ENCODE results near the gene PCED1A.

The PCED1A gene

DNA sequence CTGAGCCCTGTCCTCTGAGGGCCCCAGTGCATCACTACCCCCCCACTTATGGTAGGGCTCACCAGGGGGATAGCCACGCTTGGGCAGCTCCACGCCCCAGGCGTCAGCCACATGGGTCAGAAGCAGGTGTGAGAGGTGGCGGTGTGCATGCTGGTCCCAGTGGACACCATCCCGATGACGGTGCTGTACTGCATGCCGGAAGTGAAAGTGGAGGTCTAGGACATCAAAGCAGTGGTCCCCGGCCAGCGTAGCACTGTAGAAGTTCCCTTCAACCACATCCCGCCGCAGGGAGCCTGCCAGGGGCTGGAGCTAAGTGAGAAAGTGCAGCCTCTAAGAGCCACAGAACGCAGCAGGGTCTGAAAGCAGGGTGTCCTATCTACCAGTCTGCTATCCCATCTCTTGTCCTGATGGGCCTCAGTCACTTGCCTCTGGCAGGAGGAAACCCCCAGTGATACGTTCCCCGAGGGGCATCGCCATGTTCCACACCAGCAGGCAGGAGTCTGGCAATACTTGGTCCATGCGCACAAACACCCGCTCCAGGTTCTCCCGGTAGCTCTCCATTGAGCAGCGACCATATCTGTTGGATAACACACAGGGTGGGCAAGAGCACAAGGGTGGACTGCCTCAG is 2.2 kb downstream of the PCED1A start:
- no peak overlapping the region for H3K4me3 ChIP-seq (ENCODE audit: low read depth, low read length)
- DNase-seq (ENCODE audit: low read depth) = no peak
- TF ChIP-seq, protein P1, sequence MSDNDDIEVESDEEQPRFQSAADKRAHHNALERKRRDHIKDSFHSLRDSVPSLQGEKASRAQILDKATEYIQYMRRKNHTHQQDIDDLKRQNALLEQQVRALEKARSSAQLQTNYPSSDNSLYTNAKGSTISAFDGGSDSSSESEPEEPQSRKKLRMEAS (IDR thresholded peaks at IDR 0.05; ENCODE audit: low read depth, low read length) = no peak
- TF ChIP-seq, protein P2, sequence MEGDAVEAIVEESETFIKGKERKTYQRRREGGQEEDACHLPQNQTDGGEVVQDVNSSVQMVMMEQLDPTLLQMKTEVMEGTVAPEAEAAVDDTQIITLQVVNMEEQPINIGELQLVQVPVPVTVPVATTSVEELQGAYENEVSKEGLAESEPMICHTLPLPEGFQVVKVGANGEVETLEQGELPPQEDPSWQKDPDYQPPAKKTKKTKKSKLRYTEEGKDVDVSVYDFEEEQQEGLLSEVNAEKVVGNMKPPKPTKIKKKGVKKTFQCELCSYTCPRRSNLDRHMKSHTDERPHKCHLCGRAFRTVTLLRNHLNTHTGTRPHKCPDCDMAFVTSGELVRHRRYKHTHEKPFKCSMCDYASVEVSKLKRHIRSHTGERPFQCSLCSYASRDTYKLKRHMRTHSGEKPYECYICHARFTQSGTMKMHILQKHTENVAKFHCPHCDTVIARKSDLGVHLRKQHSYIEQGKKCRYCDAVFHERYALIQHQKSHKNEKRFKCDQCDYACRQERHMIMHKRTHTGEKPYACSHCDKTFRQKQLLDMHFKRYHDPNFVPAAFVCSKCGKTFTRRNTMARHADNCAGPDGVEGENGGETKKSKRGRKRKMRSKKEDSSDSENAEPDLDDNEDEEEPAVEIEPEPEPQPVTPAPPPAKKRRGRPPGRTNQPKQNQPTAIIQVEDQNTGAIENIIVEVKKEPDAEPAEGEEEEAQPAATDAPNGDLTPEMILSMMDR (IDR thresholded peaks at IDR 0.05; ENCODE audit: low read depth, low read length) = no peak
- TF ChIP-seq POLR2A (IDR thresholded peaks at IDR 0.05; ENCODE audit: extremely low read depth, insufficient read length) (no peak), MYC (IDR thresholded peaks at IDR 0.05; ENCODE audit: low read depth, low read length) (no peak)

DNA sequence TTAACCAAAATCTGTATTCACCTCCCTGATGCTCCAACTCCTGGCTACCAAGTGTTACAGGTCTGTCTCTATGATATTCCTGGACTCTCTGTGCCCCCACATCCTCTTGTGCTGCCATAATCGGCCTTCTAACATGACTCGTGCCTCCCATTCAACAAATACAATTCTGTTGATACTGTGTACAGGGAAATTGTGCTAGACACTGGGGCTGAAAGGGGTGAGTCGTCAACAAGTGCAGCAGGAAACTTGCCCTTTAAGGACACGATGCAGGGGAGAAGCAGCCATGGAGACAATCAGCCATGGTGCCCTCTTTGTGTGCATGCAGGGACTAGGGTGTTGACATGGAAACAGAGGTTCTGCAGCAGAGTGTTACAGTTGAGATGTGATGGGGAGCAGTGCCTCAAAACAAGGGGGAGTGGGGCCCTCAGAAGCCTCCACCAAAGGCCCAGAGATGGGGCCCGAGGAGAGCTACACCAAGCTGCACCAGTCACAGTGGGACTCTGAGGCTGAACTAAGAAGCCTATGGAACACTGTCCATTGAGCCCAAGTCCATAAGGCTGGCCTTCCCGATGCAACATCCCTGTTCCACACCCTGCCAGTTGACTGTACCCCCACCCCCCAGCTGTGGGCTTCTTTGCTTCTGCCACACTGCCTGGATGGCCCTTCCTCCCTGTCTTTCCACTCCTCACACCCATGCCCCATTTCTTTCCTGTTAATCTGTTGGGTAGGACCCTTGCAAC is 3.1 kb downstream of the PCED1A start:
- no peak for DNase-seq (ENCODE audit: low read depth)
- TF ChIP-seq, protein P1 (IDR thresholded peaks at IDR 0.05; ENCODE audit: low read depth, low read length) = no peak
- TF ChIP-seq MYC (IDR thresholded peaks at IDR 0.05; ENCODE audit: low read depth, low read length) (no peak), POLR2A (IDR thresholded peaks at IDR 0.05; ENCODE audit: extremely low read depth, insufficient read length) (no peak)
- TF ChIP-seq, protein P2 (IDR thresholded peaks at IDR 0.05; ENCODE audit: low read depth, low read length) = no peak
- H3K4me3 ChIP-seq (ENCODE audit: low read depth, low read length) = no peak overlapping the region

DNA sequence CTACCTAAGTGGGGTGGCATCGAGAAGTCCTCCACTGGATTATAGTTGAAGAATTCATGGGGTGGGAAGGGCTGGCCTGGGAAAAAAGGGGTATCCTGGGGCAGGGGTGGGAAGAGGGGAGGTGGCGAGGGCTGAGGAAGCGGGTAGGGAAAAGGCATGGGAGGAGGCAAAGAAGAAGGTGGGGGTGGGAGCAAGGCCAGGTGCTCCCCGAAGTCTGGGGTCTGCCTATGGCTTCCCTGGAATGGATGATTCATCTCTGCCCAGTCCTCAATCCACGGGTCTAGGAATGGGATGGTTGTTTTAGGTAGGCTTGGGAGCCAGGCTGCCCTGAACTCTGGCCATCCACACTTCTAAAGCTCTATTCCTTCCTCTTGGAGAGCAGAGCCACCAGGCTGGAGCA is 4.4 kb downstream of the PCED1A start:
- TF ChIP-seq, protein P2 (IDR thresholded peaks at IDR 0.05; ENCODE audit: low read depth, low read length) = no peak
- TF ChIP-seq POLR2A (IDR thresholded peaks at IDR 0.05; ENCODE audit: extremely low read depth, insufficient read length) (no peak), MYC (IDR thresholded peaks at IDR 0.05; ENCODE audit: low read depth, low read length) (no peak)
- TF ChIP-seq, protein P1 (IDR thresholded peaks at IDR 0.05; ENCODE audit: low read depth, low read length) = no peak
- H3K4me3 ChIP-seq (ENCODE audit: low read depth, low read length) = no peak overlapping the region

DNA sequence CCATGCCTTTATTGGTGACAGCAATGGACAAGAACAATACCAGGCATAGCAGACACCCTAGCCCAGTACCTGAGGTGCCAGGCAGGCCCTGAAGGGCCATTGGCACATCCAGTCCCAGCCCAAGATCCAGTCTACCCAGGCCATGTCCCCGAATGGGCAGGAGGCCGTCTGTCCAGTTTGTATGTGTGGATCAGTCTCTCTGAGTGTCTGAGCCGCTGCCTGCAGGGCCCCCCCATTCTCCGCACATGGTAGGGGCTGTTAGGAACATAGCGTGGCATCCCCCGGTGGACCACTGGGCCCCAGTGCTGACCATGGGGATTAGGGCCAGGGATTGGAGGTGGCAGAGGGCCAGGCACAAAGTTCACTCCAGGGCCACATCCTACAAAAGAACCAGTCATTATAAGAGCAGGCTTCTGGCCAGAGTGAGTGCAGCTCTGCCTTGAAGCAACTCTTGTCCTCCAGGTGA is 5.1 kb downstream of the PCED1A start:
- no peak for DNase-seq (ENCODE audit: low read depth)
- TF ChIP-seq MYC (IDR thresholded peaks at IDR 0.05; ENCODE audit: low read depth, low read length) (no peak), POLR2A (IDR thresholded peaks at IDR 0.05; ENCODE audit: extremely low read depth, insufficient read length) (no peak)
- TF ChIP-seq, protein P2 (IDR thresholded peaks at IDR 0.05; ENCODE audit: low read depth, low read length) = no peak
- TF ChIP-seq, protein P1 (IDR thresholded peaks at IDR 0.05; ENCODE audit: low read depth, low read length) = no peak
- no peak overlapping the region for H3K4me3 ChIP-seq (ENCODE audit: low read depth, low read length)

More for the DNA sequence above, 4.4 kb downstream of the PCED1A start:
- DNase-seq (ENCODE audit: low read depth) = no peak

DNA sequence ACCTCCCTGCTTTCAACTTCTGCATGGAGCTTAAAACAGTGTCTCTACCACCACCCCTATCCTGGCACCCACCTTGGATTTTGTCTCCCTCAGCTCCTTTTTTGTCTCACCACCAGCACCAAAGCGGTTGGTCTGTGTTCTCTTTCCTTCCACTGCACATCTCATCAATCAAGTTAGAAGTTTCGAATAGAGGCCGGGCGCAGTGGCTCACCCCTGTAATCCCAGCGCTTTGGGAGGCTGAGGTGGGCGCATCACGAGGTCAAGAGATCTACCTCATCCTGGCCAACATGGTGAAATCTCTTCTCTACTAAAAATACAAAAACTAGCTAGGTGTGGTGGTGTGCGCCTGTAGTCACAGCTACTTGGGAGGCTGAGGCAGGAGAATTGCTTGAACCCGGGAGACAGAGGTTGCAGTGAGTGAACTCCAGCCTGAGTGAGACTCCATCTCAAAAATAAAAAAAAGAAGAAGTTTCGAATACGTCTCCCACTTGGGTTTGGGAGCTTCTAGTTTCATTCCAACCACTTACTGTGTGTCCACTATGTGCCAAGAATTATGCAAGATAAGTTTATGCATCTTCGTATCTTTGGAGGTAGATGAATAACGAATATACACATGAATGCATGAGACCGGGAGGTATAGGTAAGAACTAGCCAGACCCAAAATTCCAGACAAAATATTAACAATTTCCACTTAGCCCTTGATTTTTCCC is 5.9 kb downstream of the PCED1A start:
- H3K4me3 ChIP-seq (ENCODE audit: low read depth, low read length) = no peak overlapping the region
- no peak for TF ChIP-seq POLR2A (IDR thresholded peaks at IDR 0.05; ENCODE audit: extremely low read depth, insufficient read length)
- TF ChIP-seq, protein P2 (IDR thresholded peaks at IDR 0.05; ENCODE audit: low read depth, low read length) = no peak
- no peak for TF ChIP-seq MYC (IDR thresholded peaks at IDR 0.05; ENCODE audit: low read depth, low read length)
- TF ChIP-seq, protein P1 (IDR thresholded peaks at IDR 0.05; ENCODE audit: low read depth, low read length) = no peak
- no peak for DNase-seq (ENCODE audit: low read depth)

All from NB4 (cell line).